ENCODE measurements around the gene ZDHHC4.

Gene ZDHHC4

DNA sequence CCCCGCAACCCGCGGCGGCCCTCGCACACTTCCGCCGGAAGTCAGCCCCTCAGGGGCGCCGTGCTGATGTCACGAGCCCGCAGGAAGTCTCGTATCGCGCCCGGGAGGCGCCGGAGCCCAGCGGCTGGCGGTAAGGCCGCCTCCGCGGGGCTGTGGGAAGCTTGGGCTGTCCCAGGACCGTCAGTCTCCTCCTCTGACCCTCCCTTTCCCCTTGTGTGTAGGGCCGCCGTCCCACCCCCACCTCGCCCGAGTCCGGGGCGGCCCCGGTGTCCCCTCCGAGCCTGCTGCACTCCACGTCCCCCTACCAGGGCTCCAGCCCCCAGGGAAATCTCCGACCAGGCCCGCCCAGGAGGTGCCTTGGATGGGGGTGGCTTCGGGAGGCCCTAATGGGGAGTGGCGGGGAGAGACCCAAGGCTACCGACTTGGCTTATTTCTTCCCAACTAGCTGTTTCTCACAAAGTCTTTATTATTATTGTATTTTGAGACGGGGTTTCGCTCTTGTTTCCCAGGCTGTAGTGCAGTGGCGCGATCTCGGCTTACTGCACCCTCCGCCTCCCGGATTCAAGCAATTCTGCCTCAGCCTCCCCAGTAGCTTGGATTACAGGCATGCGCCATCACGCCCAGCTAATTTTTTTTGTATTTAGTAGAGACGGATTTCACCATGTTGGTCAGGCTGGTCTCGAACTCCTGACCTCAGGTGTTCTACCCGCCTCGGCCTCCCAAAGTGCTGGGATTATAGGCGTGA lies at the start of gene ZDHHC4 (continued):
- TF ChIP-seq ZNF391 (tag by site-specific recombination; IDR thresholded peaks at IDR 0.05; ENCODE audit: borderline replicate concordance, low read depth) (peak; percentile 67), ZNF501 (tag by site-specific recombination; IDR thresholded peaks at IDR 0.05) (peak; percentile 90), ZNF629 (tag by site-specific recombination; IDR thresholded peaks at IDR 0.05) (peak; percentile 99), ZNF19 (tag by site-specific recombination; IDR thresholded peaks at IDR 0.05; ENCODE audit: low read depth) (no peak), ZNF394 (tag by site-specific recombination; IDR thresholded peaks at IDR 0.05; ENCODE audit: borderline replicate concordance) (0 out of 2 replicates have a peak, but pooled peaks have one; percentile 27), ZNF404 (tag by site-specific recombination; IDR thresholded peaks at IDR 0.05) (no peak), ZNF211 (tag by site-specific recombination; IDR thresholded peaks at IDR 0.05; ENCODE audit: low read depth) (no peak), ZNF114 (tag by site-specific recombination; IDR thresholded peaks at IDR 0.05) (no peak), ZNF561 (tag by site-specific recombination; IDR thresholded peaks at IDR 0.05; ENCODE audit: borderline replicate concordance) (peak; percentile 44; the same call in 1 of the 2 replicates), ZNF138 (tag by site-specific recombination; IDR thresholded peaks at IDR 0.05; ENCODE audit: borderline replicate concordance) (no peak), ZNF571 (tag by site-specific recombination; IDR thresholded peaks at IDR 0.05) (no peak), ZSCAN16 (tag by site-specific recombination; IDR thresholded peaks at IDR 0.05) (no peak), ZNF776 (tag by site-specific recombination; IDR thresholded peaks at IDR 0.05; ENCODE audit: borderline replicate concordance) (no peak), ZNF221 (tag by site-specific recombination; IDR thresholded peaks at IDR 0.05; ENCODE audit: borderline replicate concordance) (no peak), GLI4 (tag by site-specific recombination; IDR thresholded peaks at IDR 0.05) (no peak), MYNN (tag by site-specific recombination; IDR thresholded peaks at IDR 0.05; ENCODE audit: borderline replicate concordance) (no peak), GLIS1 (tag by site-specific recombination; IDR thresholded peaks at IDR 0.05) (peak; percentile 87), ZNF670 (tag by site-specific recombination; IDR thresholded peaks at IDR 0.05; ENCODE audit: low read depth) (no peak)
- TF ChIP-seq, protein P1, sequence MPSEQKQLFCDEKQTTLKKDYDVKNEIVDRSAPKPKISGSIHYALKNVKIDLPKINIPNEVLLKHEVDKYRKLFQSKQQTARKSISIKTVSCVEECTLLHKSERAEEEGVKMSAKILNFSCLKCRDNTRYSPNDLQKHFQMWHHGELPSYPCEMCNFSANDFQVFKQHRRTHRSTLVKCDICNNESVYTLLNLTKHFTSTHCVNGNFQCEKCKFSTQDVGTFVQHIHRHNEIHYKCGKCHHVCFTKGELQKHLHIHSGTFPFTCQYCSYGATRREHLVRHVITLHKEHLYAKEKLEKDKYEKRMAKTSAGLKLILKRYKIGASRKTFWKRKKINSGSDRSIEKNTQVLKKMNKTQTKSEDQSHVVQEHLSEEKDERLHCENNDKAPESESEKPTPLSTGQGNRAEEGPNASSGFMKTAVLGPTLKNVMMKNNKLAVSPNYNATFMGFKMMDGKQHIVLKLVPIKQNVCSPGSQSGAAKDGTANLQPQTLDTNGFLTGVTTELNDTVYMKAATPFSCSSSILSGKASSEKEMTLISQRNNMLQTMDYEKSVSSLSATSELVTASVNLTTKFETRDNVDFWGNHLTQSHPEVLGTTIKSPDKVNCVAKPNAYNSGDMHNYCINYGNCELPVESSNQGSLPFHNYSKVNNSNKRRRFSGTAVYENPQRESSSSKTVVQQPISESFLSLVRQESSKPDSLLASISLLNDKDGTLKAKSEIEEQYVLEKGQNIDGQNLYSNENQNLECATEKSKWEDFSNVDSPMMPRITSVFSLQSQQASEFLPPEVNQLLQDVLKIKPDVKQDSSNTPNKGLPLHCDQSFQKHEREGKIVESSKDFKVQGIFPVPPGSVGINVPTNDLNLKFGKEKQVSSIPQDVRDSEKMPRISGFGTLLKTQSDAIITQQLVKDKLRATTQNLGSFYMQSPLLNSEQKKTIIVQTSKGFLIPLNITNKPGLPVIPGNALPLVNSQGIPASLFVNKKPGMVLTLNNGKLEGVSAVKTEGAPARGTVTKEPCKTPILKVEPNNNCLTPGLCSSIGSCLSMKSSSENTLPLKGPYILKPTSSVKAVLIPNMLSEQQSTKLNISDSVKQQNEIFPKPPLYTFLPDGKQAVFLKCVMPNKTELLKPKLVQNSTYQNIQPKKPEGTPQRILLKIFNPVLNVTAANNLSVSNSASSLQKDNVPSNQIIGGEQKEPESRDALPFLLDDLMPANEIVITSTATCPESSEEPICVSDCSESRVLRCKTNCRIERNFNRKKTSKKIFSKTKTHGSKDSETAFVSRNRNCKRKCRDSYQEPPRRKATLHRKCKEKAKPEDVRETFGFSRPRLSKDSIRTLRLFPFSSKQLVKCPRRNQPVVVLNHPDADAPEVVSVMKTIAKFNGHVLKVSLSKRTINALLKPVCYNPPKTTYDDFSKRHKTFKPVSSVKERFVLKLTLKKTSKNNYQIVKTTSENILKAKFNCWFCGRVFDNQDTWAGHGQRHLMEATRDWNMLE (tag by site-specific recombination; conservative IDR thresholded peaks at IDR 0.05; ENCODE audit: low read depth) = peak; percentile 64
- TF ChIP-seq, protein P2, sequence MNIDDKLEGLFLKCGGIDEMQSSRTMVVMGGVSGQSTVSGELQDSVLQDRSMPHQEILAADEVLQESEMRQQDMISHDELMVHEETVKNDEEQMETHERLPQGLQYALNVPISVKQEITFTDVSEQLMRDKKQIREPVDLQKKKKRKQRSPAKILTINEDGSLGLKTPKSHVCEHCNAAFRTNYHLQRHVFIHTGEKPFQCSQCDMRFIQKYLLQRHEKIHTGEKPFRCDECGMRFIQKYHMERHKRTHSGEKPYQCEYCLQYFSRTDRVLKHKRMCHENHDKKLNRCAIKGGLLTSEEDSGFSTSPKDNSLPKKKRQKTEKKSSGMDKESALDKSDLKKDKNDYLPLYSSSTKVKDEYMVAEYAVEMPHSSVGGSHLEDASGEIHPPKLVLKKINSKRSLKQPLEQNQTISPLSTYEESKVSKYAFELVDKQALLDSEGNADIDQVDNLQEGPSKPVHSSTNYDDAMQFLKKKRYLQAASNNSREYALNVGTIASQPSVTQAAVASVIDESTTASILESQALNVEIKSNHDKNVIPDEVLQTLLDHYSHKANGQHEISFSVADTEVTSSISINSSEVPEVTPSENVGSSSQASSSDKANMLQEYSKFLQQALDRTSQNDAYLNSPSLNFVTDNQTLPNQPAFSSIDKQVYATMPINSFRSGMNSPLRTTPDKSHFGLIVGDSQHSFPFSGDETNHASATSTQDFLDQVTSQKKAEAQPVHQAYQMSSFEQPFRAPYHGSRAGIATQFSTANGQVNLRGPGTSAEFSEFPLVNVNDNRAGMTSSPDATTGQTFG (tag by site-specific recombination; IDR thresholded peaks at IDR 0.05; ENCODE audit: borderline replicate concordance) = no peak
- TF ChIP-seq, protein P3, sequence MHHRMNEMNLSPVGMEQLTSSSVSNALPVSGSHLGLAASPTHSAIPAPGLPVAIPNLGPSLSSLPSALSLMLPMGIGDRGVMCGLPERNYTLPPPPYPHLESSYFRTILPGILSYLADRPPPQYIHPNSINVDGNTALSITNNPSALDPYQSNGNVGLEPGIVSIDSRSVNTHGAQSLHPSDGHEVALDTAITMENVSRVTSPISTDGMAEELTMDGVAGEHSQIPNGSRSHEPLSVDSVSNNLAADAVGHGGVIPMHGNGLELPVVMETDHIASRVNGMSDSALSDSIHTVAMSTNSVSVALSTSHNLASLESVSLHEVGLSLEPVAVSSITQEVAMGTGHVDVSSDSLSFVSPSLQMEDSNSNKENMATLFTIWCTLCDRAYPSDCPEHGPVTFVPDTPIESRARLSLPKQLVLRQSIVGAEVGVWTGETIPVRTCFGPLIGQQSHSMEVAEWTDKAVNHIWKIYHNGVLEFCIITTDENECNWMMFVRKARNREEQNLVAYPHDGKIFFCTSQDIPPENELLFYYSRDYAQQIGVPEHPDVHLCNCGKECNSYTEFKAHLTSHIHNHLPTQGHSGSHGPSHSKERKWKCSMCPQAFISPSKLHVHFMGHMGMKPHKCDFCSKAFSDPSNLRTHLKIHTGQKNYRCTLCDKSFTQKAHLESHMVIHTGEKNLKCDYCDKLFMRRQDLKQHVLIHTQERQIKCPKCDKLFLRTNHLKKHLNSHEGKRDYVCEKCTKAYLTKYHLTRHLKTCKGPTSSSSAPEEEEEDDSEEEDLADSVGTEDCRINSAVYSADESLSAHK (tag by site-specific recombination; IDR thresholded peaks at IDR 0.05) = no peak
- TF ChIP-seq, protein P4, sequence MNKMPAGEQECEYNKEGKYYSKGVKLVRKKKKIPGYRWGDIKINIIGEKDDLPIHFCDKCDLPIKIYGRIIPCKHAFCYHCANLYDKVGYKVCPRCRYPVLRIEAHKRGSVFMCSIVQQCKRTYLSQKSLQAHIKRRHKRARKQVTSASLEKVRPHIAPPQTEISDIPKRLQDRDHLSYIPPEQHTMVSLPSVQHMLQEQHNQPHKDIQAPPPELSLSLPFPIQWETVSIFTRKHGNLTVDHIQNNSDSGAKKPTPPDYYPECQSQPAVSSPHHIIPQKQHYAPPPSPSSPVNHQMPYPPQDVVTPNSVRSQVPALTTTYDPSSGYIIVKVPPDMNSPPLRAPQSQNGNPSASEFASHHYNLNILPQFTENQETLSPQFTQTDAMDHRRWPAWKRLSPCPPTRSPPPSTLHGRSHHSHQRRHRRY (tag by site-specific recombination; IDR thresholded peaks at IDR 0.05) = no peak
- TF ChIP-seq, protein P5, sequence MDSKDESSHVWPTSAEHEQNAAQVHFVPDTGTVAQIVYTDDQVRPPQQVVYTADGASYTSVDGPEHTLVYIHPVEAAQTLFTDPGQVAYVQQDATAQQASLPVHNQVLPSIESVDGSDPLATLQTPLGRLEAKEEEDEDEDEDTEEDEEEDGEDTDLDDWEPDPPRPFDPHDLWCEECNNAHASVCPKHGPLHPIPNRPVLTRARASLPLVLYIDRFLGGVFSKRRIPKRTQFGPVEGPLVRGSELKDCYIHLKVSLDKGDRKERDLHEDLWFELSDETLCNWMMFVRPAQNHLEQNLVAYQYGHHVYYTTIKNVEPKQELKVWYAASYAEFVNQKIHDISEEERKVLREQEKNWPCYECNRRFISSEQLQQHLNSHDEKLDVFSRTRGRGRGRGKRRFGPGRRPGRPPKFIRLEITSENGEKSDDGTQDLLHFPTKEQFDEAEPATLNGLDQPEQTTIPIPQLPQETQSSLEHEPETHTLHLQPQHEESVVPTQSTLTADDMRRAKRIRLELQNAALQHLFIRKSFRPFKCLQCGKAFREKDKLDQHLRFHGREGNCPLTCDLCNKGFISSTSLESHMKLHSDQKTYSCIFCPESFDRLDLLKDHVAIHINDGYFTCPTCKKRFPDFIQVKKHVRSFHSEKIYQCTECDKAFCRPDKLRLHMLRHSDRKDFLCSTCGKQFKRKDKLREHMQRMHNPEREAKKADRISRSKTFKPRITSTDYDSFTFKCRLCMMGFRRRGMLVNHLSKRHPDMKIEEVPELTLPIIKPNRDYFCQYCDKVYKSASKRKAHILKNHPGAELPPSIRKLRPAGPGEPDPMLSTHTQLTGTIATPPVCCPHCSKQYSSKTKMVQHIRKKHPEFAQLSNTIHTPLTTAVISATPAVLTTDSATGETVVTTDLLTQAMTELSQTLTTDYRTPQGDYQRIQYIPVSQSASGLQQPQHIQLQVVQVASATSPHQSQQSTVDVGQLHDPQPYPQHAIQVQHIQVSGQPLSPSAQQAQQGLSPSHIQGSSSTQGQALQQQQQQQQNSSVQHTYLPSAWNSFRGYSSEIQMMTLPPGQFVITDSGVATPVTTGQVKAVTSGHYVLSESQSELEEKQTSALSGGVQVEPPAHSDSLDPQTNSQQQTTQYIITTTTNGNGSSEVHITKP (tag by site-specific recombination; IDR thresholded peaks at IDR 0.05) = peak; percentile 92

Data from HEK293 (cell line).